HG03095 (cell line): ENCODE data around the gene PSMC2.
"Not testable (repeated sequence)": the region's sequence is repeated elsewhere in the genome, so short reads cannot be mapped to it uniquely, and the experiment has no call there.

ENCODE experiments used
- ATAC-seq: cut with Tn5 transposase; IDR thresholded peaks from one replicate; pipeline ENCODE4 v1.9.1; 2021; ENCODE audit warnings: moderate library complexity; ENCODE audit not compliant: unreplicated experiment

Gene PSMC2

DNA sequence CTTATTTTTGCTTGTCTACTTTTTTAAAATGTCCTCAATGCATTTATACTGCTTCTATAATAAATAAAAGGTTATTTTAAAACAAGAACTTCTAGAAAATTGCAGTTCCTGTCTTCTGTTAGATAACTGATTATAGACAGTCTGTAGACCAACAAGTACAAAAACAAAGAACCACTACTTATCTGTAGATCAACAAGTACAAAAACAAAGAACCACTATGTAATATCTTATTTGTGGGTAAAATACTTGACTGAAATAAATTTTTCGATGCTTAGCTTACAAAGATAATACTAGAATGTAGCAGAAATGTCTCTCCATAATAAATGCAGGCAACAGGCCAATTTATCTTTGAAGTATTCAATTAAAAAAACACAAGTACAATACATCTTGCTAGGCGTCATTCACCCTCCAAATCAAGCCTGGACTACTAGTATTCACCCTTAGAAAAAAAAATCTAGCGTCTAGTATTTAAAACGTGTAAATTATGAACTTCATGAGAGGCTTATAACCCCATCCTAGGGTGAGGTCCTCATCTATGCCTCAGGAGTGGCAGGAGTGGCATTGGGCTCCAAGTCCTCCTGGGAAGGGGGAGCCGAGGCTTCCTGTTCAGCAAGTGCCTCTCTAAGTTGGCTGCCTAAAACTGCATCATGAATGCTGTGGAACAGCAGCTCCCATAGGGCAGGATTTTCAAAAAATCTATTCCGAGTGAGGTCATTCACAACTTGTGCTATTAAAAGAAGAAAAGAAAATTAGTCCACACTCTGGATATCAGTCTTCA lies 26.6 kb downstream of the PSMC2 start:
- ATAC-seq = no peak

DNA sequence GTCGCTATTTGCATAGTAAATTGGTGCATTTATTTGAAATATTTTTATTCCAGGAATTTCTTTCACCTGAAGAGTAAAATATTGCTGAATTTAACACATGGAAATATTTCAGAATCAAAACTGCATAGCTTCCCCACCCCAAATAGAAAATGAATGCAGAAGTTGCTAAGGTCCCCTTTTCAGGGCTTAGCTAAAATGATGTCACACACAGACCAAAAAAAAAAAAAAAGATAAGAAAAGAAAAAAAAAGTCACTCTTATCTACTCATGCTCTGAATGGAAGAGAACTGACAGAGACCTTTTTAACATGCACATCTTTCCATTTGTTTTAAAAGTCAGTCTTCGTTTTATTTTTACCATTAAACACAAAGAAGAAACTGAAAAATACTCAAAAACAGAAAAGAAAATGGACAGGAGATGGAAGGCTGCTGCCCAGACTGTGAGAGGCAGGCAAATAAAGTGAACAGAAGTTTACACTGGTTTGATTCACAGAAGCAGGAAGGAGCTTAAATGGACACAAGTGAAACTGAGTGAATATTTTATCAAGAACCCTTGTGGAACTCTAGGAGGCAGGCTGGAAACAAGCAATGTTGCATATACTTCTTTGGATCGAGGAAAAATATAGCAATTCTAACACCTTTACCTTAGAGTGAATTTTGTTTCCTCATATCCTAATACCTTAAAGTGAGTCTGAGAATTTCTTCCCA lies 32.0 kb downstream of the PSMC2 start:
- ATAC-seq = no peak

DNA sequence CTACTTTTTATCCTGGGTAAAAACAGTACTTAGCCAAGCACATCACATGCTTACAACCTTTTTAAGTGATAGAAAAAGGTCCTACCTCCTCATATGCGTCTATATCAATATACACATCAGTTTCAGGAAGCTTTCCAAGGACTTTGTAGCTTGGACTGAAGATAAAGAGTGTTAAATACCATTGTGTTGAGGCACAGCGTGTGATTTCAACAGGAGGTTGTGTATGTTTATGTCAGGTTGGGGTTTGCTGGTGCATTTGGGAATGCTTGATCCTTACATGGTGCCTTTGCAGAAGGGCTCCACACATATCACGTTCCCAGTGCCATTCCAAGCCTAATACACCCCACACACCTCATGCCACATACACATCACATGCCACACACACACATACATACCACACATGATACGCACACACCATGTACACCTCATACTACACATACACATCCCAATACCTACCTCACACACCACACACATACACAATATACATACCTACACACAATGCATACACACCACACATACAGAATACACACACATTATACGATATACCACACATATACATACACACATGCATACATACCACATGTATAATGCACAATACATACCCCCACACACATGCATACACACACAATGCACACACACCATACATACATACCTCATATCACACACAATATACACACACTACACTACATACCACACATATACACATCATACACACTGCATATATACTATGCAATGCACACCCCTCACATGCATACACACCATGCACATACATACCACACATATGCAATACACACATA lies 33.1 kb downstream of the PSMC2 start:
- ATAC-seq = no peak

DNA sequence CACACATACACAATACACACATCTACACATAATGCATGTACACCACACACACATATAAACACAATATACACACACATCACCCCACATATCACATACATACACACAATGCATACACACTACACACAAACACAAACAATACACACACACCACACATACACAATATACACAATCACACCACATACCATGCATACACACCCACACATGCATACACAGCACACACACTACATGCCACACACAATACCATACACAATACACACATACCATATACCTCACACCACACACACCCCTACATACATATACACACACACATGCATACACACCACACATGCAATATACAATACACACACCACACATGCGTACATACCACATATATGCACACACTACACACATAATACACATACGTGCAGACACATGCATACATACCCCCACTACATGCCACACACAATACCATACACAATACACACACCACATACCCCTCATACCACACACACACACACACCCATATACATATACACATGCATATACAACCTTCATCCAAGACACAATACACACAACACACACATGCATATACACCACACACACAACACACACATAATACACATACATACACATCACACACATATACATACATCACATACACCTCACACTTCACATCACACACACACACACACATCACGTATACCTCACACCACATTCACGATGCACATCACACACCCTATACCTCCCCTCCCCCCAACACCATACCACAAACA lies 34.0 kb downstream of the PSMC2 start:
- ATAC-seq = no peak

DNA sequence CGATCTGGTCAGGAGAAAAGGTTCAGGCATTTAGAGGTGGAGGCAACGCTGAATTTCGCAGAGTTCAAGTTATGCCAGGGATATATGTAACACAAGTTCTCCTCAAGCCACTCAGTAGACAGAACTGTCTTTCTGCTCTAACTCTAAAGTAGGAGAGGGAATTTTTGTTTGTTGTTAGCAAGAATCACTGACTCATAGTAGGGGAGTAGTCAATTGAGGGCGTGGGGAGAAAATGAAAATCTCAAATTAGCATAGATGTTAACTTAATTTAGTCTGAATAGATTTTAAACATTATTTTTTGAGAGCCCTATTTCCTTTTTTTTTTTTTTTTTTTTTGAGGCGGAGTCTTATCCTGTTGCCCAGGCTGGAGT lies 34.6 kb downstream of the PSMC2 start:
- ATAC-seq = no peak

DNA sequence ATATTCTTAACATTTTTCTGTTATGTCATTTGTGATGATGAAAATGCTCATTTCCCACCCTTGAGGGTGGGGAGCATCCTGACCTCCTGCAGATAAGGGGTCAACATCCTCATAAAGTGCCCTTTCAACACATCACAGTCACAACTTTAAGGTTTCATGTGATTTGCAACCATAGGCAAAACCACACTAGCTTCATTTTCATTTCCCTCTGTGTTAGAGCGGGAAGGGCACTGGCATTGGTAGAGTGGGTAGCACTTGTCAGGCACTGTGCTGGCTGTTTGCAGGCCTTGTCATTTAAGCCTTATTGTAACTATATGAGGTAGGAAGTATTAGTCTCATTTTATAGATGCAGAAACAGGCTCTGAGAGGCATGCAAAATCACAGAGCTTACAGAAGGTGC lies 39.8 kb downstream of the PSMC2 start:
- no peak for ATAC-seq

DNA sequence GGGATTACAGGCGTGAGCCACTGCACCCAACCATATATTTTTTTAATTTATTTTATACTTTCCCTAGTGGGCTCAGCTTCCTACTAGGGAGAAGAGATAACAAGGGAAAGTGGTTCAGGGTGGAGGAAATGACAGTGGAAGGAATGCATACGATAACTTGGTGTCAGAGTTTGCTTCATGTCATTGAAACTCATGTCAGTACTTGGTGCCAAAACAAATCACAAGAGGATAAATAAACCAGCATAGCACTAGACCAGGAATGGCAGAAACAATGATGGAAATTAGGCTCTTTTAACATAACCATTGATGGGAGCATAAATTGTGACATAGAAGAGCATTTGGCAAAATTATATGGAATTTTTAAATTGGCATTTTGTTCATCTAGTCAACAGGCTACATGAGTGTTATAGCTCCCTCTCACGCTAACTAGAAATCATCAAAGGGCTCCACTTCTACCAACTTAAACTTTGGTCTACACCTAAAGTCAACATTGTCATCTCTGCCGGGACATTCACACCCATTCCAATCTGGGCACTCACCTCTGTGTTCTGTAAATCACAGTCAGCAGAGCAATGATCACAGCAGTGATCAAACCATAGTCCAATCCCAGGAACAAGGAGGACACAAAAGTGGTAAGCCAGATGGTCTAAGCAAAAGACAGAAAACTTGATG lies 41.2 kb downstream of the PSMC2 start:
- no peak for ATAC-seq

DNA sequence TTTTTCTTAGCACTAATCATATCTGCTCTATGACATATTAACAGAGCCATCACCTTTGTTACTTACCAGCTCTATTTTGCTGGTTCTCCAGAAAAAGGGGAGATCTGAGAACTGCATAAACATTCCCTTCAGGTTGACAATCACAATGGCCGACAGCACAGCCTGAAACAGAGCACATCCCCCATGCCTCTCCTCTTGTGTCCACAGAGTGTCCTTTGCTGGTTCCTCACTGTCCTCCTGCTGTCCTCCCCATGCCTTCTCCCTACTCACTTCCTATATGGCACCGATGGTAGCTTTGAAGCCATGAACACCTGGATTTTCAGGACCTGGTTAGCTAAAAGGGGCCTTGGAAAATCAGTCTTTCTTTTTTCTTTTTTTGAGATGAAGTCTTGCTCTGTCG lies 41.8 kb downstream of the PSMC2 start:
- no peak for ATAC-seq

DNA sequence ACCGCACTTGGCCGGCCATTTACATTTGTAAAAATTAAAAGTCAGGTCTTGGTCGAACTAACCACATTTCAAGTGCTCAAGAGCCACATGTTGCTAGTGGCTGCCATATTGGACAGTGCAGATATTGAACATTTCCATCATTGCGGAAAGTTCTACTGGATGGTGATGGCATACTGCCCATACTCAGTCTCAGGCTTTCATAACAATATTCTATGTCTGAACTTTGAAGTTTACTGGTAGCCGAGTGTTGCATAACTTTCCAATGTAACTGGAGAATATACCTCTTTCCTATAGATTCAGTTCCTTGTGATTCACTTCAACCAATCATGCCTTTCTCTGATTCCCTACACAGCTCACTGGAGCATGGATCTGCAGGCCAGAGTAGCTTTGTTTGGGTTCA lies 43.7 kb downstream of the PSMC2 start:
- ATAC-seq = no peak

DNA sequence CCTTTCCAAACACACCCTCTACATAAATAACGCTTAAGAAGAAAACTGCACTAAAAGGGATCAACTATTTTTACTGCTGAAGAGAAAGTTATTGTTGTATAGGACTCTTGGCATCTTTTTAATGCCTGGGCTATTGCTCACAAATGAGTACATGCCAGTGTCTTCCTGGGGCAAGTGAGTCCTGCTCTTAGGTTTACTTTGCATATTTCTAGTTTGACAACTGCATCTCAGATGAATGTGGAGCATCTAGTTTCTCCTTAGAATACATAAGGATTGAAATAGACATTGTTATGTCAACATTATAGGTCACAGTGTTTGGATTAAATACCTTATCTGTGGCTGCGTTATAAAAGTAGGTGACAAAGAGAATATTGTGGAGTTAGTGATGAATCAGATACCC lies 44.5 kb downstream of the PSMC2 start:
- ATAC-seq = no peak

DNA sequence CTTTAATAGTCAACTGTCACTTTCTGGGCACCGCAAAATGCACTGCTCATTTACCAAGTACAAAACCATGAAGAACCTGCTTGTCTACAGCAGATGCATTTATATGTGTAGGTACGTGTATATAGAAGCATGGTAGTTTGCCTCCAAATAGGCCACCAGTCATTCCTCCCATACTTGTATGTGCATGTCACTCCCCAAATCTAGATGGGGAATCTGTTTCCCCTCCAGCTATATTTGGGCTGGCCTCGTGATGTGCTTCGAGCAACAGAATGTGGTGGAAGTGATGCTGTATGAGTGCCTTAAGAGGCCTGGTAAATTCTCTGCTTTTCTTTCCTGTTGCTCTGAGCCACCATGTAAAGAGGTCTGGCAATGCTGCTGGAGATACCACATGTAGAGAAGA lies 47.1 kb downstream of the PSMC2 start:
- no peak for ATAC-seq

DNA sequence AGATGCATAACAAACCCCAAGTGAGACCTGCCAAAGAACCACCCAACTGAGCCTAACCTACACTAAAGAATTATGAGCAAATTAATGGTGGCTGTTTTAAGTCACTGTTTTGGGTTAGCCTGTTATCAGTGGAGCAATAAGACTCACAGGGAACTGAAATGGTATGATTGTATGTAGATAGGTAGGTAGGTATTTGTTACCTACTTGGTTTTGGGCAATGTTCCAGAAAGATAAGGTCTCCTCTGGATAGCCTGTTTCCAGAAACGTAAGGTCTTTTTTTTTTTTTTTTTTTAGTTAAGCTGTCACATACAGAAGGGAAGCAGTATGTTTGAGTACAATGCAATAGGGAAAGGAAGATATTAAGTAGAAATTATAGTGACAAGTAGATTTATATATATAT lies 47.6 kb downstream of the PSMC2 start:
- no peak for ATAC-seq

DNA sequence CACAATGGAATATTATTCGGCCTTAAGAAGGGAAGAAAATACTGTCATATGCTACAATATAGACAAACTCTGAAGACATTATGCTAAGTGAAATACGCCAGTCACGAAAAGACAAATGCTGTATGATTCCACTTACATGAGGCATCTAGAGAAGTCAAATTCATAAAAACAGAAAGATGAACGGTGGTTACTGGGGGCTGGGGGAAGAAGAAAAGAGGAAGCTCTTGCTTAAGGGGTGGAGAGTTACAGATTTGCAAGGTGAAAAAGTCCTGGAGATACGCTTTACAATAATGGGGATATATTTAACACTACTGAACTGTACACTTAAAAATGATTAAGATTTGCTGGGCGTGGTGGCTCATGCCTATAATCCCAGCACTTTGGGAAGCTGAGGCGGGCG lies 49.0 kb downstream of the PSMC2 start:
- ATAC-seq = no peak

DNA sequence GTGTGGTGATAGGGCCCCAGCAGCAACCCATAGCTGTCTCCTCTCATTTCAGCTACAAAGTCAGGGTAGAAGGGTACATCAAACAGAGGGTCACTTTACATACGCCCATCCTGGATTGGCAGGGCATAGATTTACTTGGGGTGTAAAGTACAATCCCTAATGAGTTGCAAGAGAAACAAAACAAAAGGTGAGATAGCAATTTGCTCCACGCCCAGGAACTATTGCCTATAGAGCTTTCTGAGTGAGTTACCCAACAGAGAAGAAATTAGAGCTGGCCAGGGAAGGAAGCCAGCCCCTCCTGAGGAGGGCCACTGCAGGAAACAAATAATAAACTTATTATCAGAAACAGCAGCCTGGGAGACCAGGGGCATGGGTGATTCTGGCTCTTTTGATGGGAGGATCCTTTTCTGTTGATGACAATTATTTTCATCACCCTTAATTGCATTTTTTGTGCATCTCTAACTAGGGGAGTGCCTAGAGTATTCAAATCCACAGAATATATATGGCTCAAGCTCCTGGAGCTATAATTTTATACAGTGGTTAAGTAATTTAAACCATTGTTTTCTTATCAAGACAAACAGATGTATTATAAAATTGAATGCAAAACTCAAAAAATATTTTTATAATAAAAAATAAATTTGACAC lies 51.2 kb downstream of the PSMC2 start:
- no peak for ATAC-seq

DNA sequence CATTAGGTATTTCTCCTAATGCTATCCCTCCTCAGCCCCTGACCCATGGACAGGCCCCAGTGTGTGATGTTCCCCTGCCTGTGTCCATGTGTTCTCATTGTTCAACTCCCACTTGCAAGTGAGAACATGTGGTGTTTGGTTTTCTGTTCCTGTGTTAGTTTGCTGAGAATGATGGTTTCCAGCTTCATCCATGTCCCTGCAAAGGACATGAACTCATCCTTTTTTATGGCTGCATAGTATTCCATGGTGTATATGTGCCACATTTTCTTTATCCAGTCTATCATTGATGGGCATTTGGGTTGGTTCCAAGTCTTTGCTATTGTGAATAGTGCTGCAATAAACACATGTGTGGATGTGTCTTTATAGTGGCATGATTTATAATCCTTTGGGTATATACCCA lies 52.2 kb downstream of the PSMC2 start:
- ATAC-seq = not testable (repeated sequence)

DNA sequence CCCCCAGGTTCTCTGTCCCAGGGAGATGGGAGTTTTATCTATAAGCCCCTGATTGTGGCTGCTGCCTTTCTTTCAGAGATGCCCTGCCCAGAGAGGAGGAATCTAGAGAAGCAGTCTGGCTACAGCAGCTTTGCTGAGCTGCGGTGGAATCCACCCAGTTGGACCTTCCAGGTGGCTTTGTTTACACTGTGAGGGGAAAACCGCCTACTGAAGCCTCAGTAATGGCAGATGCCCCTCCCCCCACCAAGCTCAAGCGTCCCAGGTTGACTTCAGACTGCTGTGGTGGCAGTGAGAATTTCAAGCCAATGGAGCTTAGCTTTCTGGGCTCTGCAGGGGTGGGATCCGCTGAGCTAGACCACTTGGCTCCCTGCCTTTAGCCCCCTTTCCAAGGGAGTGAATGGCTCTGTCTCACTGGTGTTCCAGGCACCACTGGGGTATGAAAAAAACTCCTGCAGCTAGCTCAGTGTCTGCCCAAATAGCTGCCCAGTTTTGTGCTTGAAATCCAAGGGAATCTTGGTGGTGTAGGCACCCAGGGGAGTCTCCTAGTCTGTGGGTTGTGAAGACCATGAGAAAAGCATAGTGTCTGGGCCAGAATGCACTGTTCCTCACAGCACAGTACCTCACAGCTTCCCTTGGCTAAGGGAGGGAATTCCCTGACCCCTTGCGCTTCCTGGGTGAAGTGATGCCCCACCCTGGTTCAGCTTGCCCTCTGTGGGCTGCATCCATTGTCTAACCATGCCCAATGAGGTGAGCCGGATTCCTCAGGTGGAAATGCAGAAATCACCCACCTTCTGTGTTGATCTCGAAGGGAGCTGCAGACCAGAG lies 58.6 kb downstream of the PSMC2 start:
- ATAC-seq = not testable (repeated sequence)

DNA sequence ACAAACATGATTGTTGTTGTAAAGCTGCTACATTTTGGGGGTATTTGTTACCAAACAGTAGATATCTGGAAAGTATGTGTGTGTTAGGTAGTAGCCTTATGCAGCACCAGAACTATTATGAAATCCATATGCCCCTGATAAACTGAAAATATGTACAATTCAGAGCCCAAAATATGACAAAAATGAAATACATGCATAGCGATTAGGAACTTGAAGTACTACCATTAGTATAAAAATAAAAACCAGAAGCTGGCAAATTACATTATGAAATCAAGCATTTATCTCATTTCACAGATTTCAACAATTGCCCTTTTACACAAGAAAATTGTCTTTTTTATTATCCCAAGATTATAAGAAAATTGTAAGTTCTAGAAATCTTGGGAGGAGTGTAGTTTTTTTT lies 64.7 kb downstream of the PSMC2 start:
- no peak for ATAC-seq

DNA sequence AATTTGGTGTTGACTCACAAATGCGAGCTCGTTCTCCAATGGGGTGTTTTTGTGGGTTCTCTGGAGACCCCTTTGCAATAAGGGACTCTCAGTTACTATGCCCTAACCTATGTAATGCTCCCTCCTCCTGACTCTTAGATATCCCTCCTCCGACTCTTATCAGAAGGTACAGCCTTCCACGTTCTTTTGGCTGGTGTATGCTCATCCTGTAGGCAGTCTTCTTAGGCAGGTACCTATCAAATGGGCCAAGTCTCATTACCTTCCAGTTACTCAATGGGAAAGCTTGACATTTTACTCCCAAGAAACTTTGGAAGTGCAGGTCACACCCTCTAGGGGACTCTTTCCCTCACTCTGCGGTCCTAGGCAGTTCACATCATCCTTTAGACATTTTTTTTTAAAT lies 66.0 kb downstream of the PSMC2 start:
- no peak for ATAC-seq

DNA sequence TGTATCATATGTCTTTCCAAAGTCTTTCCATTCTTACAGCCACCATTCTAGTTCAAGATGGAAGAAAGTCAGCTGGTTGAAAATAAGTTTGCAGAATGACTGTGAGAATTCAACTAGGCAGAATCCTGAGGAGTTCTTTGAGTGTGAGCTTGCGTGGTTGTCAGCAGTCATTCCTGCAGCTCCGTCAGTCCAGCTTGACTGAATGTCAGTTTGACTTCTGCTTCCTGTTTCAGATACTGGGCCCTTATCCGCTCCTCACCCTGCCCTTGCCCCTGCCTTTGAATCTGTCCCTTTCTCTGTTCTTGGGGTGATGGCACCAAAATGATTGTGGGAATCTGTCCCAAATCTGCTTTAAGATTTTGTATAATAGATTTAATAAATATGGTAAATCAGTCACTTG lies 70.8 kb downstream of the PSMC2 start:
- no peak for ATAC-seq
